NCI-H187 treated with DMSO at 0.1 percent for 48 hours (cell line): ENCODE data around the gene CCDC183.

Source experiments
- DNase-seq: peaks from one replicate; lab custom pipeline; 2025; lab: John Stamatoyannopoulos, UW

Gene CCDC183

GRCh38 chr9:136849960-136850865, 54.1 kb downstream of the CCDC183 start:
- no peak for DNase-seq

- DNase-seq = no peak
Measured at GRCh38 chr9:136850866-136851775, 55.0 kb downstream of the CCDC183 start.

- no peak for DNase-seq
Measured at GRCh38 chr9:136851941-136852663, 56.0 kb downstream of the CCDC183 start, which contains the start of gene MAMDC4. TSS of gene MAMDC4 (plus strand) at chr9:136852346. CDS start at chr9:136852417, 71 bp downstream.

GRCh38 chr9:136852664-136853595, 56.8 kb downstream of the CCDC183 start:
- no peak for DNase-seq

- no peak for DNase-seq
Measured at GRCh38 chr9:136853596-136854112, 57.5 kb downstream of the CCDC183 start.

- DNase-seq = no peak
Measured at GRCh38 chr9:136854113-136854841, 58.1 kb downstream of the CCDC183 start.

GRCh38 chr9:136854842-136855460, 58.8 kb downstream of the CCDC183 start:
- DNase-seq = no peak

GRCh38 chr9:136855461-136856078, 59.4 kb downstream of the CCDC183 start:
- DNase-seq = no peak

- no peak for DNase-seq
Measured at GRCh38 chr9:136856079-136856476, 59.9 kb downstream of the CCDC183 start.

GRCh38 chr9:136856541-136857141, 60.5 kb downstream of the CCDC183 start:
- DNase-seq = no peak

GRCh38 chr9:136857166-136857565, 61.0 kb downstream of the CCDC183 start:
- no peak for DNase-seq
